ENCODE data around the gene SYT2.

DNA sequence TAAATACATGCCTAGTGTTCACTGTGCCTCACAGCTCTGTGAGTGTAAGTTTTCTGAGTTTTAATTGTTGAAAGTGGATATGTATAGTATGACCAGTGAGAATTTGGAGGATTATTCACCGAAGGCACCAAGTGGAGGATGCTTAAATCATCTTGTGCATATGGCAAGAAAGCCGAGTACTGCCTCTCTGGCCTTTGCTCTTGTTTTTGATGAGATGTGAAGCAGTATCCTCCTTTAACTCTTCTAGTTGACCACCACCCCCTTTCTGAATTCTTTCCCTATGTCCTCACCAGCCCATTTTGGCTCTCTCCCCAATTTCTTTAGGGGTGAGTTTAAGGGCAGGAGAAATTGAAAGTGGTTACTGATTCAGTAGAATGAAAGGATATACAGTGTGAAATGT, 130.4 kb downstream of the SYT2 start:
- TF ChIP-seq, protein P1, sequence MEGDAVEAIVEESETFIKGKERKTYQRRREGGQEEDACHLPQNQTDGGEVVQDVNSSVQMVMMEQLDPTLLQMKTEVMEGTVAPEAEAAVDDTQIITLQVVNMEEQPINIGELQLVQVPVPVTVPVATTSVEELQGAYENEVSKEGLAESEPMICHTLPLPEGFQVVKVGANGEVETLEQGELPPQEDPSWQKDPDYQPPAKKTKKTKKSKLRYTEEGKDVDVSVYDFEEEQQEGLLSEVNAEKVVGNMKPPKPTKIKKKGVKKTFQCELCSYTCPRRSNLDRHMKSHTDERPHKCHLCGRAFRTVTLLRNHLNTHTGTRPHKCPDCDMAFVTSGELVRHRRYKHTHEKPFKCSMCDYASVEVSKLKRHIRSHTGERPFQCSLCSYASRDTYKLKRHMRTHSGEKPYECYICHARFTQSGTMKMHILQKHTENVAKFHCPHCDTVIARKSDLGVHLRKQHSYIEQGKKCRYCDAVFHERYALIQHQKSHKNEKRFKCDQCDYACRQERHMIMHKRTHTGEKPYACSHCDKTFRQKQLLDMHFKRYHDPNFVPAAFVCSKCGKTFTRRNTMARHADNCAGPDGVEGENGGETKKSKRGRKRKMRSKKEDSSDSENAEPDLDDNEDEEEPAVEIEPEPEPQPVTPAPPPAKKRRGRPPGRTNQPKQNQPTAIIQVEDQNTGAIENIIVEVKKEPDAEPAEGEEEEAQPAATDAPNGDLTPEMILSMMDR (conservative IDR thresholded peaks at IDR 0.05 in 1 of 2, IDR thresholded peaks at IDR 0.05 in 1 of 2; ENCODE audit: extremely low read depth in 1 of 2, insufficient read depth in 1 of 2, low read depth in 1 of 2, low read length in 2 of 2): no peak
- no peak for TF ChIP-seq EZH2 (IDR thresholded peaks at IDR 0.05; ENCODE audit: borderline replicate concordance, low read length)

Data from mammary epithelial cell (primary cell).